PC-9 (cell line): ENCODE measurements around the gene CT47C1.

Source experiments
- CTCF ChIP-seq: fragments of 200-600 bp; sonication (generic); conservative IDR thresholded peaks from 2 replicates; pipeline ENCODE4 v1.6.1; 2017; ENCODE audit warnings: mixed run types, antibody characterized with exemption, mild to moderate bottlenecking, moderate library complexity
- EZH2 ChIP-seq: fragments of 200-600 bp; sonication (generic); IDR thresholded peaks from 2 replicates; pipeline ENCODE4 v1.8.0; 2017; ENCODE audit warnings: antibody characterized with exemption, low read depth

- TF ChIP-seq EZH2: no peak
- no peak for TF ChIP-seq CTCF
Measured at GRCh38 chrX:119073911-119074310, 1.1 kb downstream of the CT47C1 start.
